ENCODE data around the gene PARVG.

DNA sequence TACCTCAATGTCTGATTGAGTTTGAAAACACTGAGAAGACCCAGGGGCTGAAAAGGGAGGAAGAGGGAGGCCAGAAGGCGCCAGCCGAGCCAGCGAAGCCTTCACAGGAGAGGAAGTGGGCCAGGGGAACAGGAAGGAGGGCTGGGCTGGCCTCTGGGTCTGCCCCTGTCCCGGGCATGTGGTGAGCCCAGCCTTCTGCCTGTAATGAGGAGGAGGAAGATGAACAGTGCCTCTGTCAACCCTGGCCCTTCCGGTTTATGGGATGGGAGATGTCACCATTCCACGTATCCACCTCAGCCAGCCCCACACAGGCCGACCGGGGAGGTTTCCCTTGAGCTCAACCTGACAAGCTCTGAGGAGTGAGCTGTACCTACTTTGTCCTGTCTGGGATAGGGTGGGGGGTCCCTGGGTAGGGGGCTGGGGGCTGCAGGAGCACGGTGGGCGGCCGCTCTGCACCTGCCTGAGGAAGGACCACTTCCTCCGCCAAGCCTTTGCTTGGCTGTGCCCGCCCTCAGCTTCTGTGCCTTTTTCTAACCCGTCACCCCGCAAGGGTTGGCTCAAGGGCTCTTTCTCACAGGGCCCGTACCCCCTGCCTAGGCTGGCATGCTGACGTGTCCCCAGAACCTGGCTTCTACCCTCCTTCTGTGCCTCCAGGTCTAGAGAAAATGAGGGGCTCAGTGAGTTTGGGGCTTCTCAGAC, 2.0 kb downstream of the PARVG start:
- TF ChIP-seq, protein P1, sequence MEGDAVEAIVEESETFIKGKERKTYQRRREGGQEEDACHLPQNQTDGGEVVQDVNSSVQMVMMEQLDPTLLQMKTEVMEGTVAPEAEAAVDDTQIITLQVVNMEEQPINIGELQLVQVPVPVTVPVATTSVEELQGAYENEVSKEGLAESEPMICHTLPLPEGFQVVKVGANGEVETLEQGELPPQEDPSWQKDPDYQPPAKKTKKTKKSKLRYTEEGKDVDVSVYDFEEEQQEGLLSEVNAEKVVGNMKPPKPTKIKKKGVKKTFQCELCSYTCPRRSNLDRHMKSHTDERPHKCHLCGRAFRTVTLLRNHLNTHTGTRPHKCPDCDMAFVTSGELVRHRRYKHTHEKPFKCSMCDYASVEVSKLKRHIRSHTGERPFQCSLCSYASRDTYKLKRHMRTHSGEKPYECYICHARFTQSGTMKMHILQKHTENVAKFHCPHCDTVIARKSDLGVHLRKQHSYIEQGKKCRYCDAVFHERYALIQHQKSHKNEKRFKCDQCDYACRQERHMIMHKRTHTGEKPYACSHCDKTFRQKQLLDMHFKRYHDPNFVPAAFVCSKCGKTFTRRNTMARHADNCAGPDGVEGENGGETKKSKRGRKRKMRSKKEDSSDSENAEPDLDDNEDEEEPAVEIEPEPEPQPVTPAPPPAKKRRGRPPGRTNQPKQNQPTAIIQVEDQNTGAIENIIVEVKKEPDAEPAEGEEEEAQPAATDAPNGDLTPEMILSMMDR (IDR thresholded peaks at IDR 0.05; ENCODE audit: low read depth, low read length, poor library complexity, severe bottlenecking) = no peak
- no peak for TF ChIP-seq EZH2phosphoT487 (IDR thresholded peaks at IDR 0.05; ENCODE audit: borderline replicate concordance, low read length)
